Fibroblast of peridontal ligament (primary cell): ENCODE data around the gene DPYD.
"Not testable (repeated sequence)": the region's sequence is repeated elsewhere in the genome, so short reads cannot be mapped to it uniquely, and the experiment has no call there.

Source experiments
- DNase-seq: peaks from one replicate; pipeline ENCODE4 v3.0.0-alpha.2; 2010; ENCODE audit errors: extremely low read depth

The DPYD gene

DNA sequence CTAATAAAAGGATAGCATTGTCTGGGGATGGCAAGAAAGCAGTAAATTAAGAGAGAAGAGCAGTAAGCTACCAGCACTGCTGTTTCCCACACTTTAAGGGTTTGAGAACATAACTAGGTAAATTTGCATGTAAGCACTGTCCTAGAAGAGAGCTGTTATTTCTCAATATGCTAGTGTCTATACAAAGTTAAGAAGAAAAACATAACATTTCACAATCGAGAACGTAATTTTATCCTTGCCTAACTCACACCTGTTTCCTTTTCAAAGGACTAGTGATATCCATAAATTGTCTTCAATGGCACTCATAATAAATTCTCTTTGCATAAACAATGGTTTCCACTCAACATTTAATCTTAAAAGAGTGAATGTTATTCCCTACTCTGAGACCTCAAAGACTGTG lies 623.2 kb downstream of the DPYD start:
- DNase-seq: no peak

DNA sequence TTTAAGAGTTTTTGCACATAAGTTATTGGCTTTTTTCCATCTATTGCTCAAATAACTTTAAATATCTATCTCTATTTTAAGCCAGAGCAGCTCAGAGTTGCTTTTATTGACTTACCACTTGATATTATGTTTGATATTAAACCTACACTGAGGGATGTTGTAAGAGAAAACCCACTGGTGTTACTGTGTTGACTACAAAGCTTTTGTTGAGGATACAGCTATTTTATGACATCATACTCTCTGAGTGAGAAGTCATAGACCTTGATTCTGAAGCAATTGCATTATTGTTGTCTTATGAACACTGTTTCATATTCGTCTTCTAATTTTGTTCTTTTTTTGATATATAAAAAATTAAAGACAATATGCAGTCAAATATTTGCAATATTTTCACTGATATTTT lies 638.9 kb downstream of the DPYD start:
- no peak for DNase-seq

DNA sequence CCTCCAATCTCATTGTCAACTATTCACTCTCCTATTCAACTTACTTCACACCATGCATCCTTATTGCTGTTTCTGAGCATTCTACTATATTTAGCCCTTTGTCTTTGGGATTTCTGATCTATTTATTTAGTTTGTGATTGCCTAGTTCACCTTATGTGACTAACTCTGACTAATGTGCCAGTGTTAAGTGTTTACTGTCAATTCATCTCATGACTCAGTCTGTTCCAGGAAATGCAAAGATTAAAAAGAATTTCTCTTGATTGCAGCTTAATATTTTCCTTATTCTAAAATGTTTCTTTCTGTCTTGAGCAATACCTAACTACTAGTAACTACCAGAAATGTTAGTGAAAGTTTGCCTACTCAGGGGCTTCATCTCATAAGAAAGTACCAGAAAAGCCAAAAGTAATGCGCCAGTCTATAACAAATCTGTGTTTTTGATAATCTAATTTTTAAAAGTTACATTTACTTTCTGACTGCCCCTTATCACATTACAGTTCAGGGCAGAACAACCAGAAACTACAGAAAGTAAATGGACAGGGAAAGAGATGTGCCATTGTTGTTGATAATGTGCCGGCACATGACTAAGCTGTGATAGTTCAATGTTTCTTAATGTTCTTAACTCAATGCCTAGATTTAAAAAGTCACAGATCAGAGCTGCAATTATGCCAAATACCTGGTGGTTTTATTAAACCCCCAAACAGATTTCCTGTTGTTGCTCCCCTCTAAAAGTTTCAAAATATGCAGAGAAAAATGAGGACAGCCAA lies 642.8 kb downstream of the DPYD start:
- peak; percentile 71 for DNase-seq

DNA sequence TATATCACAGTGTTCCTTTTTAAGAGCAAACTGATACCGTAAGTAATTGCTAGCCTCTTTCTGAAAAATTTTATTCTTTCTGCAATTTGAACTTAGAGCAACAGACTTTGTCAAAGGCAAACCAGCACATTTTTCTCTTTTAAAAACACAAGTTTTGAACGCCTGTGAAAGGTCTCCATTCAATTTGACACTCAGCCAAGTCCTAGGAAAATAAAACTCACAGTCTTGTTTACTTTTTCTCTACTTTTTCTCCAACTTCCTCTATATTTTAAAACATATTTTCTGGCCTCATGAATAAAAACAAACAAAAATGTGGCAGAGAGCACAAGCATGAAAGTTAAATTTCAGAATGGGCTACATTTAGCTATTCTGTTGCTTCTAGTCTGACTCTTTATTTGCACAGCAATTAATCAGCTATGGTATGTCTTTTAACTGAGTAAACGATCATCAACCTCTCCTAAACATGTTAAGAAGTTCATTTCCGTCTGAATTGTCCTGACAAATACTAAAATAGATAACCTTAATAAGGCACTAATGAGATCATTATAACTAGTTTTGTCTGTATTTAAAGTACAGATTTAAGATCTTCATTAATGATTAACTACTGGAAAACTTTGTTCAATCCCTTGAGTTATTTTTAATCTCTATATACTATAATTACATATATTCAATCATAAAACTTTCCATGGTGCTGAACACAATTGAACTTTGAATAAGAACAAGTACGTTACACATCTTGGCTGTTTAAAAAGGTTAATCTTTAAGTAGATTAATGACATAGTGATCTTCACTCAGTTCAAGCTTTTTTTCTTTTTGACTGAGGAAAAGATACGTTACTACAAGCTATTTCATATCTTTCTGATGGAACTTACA lies 648.7 kb downstream of the DPYD start:
- DNase-seq: peak; percentile 38

DNA sequence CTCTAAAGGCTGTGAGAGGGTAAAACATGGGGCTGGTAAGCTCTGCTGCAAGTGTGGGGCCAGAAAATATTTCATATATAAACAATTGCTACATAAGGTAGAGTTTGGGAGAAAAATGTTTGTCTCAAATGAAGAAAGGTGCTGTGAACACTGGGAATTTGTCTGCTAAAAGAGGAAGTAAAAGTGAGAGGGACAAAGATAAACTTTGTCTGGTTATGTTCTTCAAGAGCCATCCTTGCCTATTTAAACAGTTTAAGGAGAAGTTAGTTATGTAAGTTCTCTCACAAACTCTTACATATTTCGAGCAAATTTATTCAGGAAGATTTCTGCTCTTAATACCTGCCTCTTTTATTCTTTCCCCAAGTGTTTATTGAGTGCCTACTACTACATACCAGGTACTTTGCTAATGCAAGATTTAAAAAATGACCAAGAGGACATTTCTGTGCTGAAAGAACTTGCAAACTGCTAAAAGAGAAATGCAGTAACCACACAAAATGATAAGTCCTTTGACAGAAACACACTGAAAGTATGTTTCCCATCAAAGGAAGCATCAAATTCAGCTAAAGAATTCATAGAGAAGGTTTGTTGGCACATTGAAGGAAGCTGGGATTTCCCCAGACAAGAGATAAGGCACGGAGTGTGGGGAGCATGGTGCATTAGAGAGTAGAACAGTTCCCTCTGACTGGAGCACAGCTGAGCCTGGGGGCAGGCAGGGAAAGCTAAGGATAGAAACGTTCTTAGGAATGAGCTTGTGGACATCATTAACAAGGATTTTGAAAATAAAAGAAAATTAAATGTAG lies 650.1 kb downstream of the DPYD start:
- no peak for DNase-seq

DNA sequence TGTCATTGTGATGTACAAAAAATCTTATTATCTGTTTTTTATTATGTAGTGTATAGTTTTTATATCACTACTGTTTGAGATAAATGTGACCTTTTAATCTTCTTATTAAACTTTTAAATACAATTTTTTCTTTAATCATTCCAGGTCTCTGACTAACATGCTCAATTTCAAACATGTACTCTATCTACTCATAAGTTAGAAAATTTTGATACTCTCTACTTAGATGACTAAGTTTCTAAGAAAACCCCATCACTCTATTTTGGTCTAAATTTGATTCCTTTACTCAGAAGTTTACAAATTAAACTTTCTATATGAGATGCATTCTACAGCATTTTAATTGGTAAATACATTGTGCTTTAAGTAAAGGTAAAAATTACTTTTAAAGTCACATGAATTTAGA lies 655.2 kb downstream of the DPYD start:
- DNase-seq: no peak

DNA sequence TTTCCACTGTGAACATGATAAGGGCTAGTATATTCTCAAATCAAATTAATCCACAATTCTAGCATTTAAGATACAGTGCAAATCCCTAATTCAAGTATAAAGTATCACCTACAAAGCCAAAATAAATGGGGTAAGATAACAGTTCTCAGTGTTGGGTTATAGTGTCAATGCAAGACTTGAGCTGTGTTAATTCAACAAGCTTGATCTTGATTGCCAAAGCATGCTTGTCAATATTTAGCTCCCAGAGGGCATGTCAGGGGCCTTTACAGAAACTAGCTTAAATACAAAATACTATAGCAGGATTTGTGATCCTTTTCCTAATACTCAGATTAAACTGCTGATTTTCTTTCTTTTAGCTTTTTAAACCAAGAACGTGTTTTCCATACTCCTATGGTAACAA lies 658.0 kb downstream of the DPYD start:
- no peak for DNase-seq

DNA sequence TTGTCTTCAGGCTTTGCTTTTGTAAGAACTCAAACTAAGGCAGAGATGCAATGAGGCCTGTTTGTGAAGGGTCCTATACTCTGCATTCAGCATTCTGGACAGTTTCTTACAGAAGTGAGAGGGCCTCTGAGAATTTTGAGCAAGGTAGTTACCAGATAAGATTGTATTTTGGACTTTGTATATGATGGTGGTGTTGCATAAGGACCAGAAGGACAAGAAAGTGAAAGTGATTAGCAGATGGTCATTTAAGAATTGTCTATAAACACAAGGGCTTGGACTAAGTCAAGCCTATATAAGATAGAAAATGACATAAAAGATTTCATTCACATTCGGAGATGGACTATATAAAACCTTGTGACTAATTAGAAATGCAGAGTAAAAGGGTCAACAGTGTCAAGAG lies 662.2 kb downstream of the DPYD start:
- DNase-seq: no peak

DNA sequence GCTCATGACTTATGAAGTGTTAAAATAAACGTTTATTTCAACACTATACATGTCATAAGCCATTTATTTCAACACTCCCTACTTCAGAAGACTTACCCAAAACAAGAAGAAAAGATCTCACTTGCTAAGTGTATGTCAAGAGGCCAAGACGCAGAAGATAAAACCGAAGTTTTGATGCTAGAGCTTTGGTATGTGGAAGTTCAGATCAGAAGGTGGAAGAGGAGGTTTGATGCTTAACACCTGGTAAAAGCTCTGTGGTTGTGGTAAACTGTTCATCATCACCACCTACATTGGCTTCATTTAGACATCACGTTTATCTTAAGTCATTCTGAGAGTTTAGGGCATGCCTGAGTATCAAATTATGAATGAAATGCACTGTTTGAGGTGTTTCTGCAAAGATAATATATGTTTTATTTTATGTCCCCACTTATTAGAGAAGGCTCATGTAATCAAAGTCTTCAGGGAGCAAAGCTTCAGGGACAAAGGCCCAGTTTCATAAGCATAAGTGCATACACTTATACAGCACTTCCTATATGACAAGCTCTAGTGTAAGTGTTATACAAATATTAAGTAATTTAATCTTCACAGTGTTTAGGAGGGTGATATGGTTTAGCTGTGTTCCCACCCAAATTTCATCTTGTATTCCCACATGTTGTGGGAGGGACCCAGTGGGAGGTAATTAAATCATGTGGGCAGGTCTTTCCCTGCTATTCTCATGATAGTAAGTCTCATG lies 665.9 kb downstream of the DPYD start:
- no peak for DNase-seq

DNA sequence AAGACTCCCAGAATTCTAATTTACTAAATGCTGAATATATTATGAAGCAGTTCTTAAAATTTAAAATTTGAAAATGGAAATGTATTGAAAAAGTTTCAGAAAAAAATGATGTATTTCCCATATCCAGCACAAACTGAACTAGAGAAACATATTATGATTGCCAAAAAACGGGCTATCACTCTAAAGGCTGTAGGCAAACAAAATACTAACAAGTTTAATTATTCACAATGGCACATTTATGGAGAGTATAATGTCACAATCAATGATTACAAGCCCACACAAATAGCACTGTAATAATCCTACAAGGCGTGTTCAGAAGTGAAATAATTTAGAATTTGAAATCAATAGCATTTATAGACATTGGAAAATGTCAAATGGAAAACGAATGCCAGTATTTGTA lies 667.9 kb downstream of the DPYD start:
- DNase-seq: no peak

DNA sequence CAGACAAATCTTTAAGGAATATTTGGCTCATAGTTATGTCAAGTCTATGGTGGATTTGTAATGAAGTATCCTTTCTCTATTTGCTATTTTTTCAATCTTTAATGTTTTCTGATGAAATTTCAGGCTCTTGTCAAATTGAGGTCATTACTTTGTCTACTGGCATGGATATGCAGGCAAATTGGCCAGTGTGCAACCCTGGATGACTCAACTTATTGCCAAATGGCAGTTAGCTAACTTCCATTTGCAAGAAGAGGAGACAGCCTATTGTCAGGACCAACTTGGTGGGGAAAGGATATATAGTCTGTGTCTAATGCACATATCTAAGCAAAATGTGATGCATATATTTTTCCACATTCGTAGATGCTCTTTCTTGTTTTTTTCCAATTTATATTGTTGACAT lies 668.8 kb downstream of the DPYD start:
- DNase-seq: peak; percentile 97

DNA sequence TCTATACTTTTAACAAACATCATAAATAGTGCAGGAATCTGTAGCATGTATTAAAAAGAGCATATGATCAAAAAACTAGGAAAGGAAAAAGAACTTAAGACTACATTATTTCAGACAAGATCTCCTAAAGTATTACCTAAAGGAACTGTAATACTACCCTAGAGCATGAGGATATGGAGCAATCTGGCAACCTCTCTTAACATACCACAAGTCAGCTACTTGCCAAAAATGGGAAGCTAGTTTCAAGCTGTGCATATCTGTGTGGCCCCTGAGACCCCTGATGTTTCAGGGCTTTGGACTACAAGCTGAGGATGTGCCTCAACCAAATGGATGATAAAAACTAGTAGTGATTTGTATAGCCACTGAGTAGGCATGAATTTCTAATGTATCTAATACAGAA lies 673.6 kb downstream of the DPYD start:
- DNase-seq: peak; percentile 86

DNA sequence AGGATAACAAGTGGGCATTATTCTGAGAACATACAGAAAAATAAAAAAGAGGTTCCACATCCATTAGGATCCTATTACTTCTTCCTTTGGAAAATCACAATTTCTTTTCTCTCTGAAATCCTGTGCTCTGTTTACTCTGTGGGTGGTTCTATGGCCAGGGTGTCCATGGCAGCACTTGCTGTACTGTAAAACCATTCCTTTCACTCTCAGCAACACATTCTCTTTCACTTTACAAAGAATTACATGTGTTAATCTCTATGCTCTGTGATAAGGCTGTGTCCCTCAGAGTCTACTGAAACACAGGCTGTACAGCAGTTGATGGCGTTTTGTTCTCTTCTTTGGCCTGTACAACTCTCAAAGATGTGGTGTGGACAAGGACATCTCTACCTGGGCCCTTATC lies 675.2 kb downstream of the DPYD start:
- DNase-seq: peak; percentile 66

DNA sequence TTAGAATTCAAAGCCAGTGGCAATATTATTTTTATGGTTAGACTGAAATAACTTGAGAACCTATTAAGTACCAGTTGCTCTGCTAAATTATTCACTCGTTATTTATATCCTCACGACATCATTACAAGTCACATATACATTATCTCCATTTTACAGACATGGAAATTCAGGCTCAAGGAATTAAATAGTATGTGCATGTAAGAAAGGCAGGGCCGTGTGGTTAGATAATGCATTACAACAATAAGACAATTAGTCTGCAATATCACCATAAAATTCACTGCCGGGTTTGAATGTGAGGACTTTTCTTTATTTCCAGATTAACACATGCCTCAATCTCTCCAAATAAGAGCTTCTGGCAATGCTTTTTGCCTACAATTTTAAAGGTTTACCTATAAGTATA lies 675.8 kb downstream of the DPYD start:
- DNase-seq: no peak

DNA sequence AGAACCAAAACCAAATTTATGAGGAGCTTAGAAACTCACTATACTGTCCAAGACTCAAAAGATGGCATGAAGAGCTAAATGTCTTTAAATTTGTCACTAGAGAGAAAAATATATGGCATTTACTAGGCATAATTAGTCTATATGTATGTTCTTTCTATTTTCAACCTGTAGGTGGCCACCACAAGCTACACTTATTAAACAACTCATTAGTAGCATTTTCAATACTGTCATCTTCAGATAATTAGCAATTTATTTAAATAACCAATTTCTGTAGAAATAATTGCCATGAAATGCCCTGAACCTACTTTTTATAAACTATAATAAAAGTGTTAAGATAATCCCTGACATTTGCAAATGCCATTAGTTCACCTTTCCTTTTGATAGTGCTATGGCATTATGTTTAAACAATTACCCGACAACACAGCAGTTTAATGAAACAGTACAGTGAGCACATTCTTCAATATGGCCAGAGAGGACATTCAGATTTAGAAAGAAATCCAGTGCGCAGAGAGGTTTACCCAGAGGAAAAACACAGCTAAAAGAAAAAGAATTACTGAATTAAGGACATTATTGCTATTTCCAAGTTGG lies 676.8 kb downstream of the DPYD start:
- peak; percentile 41 for DNase-seq

DNA sequence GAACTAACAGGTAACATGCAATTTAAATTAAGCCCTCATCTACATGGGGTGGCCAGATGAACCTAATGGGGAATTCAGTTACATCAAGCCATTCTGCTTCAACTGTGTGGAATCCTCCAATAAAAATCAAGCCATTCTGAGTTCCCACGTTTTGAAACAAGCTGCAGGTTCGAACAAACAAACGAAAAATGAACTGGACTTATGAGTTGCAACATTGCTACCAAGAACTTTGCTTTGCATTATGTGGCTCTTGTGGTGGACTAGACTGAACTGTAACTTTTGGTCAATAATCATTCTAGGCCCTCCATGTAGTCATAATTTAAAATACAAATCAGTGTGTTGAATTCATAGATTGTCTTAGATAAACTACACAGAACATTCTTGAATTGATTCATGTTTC lies 682.0 kb downstream of the DPYD start:
- DNase-seq: no peak

DNA sequence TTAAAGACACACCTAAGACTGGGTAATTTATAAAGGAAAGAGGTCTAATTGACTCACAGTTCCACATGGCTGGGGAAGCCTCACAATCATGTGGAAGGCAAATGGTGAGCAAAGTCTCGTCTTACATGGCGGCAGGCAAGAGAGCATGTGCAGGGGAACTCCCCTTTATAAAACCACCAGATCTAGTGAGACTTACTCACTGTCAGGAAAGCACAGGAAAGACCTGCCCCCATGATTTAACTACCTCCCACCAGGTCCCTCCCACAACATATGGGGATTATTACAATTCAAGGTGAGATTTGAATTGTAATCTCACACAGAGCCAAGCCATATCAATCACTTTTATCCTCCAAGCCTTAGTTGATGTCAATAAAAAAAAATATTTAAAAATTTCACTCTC lies 689.5 kb downstream of the DPYD start:
- not testable (repeated sequence) for DNase-seq

DNA sequence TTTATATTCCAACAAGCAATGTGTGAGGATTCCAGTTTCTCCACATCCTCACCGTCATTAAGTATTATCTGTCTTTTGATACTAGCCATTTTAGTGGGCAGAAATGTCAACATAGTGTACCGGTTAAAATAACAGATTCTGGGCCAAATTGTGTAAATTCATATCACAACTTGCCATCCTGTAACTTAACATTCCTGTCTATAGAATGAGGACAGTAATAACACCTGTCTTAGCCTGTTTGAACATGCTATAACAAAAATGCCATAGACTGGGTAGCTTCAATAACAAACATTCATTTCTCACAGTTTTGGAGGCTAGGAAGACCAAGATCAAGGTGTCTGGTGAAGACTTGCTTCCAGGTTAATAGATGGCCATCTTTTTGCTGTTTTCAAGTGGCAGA lies 708.2 kb downstream of the DPYD start:
- DNase-seq: no peak

DNA sequence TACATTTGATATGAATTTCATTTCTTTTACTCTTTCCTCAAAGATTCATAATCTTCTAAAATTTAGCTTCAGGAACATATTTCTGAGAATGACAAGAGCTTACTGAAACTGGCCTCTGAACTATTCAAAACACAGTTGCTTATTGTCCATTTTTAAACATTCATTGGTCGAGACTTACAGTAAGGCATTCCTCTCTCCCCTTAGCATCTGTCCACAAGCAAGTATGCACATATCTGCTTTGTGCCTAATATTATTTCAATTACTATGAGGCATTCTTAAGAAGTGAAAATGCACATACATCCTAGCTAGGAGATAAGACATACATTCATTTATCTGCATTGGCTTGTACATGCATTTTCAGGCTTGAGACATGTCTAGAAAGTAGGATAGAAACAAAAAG lies 710.5 kb downstream of the DPYD start:
- DNase-seq: no peak

DNA sequence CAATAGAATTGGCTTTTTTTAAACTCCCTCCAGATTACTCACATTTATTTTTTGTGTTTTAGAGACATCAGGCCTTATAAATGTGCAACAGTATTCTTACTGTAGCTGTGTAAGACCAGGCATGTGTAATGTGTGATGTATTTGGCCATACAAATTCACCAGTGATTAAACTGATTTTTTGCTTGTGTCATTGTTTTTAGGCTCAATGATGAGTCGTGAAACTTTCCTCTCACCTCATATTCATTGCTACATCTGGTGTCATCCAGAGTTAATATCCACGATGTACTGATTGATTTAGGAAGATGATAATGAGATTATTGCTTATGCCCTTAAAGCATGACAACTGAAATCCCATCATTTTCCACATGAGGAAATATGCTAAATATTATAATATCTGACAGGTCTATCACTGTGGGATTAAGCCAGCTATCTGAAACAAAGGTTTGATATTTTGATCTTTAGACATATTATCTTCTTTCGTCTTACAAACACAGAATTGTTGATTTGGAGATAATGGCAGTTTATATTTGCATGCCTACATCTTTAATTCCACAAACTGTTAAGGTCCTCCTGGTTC lies 711.4 kb downstream of the DPYD start:
- DNase-seq: no peak

DNA sequence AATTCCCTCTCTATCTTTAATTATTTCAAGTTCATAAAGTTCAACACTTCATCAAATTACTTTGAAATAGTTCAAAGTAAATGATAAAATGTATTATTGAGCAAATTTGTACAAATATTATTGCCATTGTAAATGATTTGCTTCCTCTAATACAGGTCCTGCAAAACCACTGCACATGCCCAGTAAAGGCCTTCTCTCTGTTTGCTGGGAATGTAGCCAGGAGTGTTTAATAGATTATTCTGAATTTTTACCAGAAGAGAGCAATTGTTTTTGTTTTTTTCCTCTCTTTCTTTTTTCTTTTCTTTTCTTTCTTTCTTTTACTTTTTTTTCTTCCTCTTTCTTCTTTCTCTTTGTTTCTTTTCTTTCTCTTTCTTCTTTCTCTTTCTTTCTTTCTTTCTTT lies 713.0 kb downstream of the DPYD start:
- DNase-seq: no peak
